ENCODE results near the gene PIGS.
"Not testable (repeated sequence)": the region's sequence is repeated elsewhere in the genome, so short reads cannot be mapped to it uniquely, and the experiment has no call there.

PIGS gene

DNA sequence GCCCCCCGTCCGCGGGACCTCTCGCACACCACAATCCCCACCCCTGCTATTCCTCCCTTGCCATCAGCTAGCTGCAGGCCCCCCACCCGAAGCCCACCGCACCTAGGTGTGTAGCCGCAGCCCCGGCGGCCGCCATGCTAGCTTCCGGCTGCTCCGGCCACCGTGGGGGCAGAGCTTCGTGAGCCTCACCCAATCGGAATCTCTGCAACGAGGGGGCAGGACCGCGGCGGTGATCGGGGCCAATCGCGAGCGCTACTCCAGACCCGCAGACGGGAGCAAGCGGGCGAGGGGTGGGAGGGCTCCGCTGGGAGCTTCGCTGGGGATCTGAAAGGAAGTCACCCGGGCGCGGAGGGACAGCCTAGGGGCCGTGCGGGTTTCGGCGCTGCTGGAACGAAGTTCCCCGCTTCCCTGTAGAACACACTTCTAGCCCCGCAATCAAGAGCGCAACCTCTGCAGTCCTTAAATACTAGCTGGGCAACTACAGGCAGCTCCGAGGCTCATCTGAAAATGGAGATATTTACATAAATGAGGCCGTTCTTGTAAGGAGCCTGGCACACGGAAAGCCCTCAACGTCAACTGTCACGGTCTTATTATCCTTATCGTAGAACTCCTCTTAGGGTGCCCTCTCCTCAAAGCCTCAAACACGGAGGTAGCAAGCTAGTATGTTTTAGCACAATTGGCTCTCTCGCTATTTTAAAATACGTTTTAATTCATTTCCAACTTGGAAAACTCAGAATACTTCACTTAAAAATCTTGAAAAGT, at the start of gene PIGS:
PIGS (minus strand) TSS at position 164 of the 762 bp plus-strand sequence; CDS start at position 136, 28 bp downstream.
- DNase-seq (ENCODE audit: low read depth): peak; percentile 80

DNA sequence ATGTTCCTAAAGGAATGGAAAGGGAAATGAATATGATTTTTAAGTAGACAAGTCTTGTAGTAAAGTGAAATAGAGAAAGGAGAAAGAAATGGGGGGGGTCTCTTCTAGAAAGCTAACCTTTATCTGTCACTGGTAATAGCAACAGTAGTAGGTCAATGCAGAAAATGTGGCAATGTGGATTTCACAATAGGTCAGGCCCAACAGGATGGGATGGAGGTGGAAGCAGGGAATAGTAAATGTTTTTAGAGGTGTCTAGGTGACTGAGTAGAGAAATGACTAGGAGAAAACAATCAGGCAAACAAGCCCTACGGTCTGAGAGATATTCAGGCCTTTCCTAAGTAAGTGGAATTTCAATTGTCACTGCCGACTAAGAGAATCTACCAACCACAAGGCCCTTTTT, 48.7 kb upstream of the PIGS start:
- DNase-seq (ENCODE audit: low read depth): no peak

DNA sequence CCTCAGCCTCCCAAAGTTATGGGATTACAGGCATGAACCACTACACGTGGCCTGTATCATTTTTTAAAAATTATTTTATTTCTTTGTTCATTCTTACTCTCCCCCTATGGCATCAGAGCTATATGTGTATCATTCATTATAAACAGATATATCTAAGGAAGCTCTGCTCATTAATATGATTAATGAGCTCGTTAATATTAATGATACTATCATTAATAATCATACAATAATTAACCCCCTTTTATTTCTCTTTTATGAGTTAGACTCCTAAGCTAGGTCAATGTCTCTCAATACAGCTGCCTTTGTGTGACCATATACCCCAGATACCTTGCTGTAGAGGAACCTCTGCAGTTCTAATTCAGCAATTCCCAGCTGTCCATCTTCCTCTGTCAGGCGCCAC, 47.1 kb upstream of the PIGS start:
- no peak for DNase-seq (ENCODE audit: low read depth)

DNA sequence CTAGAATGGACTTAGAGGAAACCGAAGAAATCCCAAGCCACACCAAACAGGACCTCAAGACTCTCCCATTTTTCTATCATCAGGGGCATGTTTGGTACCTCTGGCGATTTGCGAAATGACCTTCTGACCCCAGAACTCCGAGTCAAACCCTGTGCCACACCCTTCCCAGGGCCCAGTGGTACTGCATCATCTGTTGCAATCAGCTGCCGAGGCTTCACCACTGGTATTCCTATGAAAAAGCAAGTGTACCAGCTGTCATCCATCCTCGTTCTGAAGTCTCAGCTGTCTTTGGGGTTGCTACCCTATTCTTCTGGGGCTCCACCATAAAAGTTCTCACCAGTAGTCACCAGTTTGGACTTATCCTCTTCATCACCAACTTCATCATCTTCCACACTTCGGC, 45.0 kb upstream of the PIGS start:
- no peak for DNase-seq (ENCODE audit: low read depth)

DNA sequence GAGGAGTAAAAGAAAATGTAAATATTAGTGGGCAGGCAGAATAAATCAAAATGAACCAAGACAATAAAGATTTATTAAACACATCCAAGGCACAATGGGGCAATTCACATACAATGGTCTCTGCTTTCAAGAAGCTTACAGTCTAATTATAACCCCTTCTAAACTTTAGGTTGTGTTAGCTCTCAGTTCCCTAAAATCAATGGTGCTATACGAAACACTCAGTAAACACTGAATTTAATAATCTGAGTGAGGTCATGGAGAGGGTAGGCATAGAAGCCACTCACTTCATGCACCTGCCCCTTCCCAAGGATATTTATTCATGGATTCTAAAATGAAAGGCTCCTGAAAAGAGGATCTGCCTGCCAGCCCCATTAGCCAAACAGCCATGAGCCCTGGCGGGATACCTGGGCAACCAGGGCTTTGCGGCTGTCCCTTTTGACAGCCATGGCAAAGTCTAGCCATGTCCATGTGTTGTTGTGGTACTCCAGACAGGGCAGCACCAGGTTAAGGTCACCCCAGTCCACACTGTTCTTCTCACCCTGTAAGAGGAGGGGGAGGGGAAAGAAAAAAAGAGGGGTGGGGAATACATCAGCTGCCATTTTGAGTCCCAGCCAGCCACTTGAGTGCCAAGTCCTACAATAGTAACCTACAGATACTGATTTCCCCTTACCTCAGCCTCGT, 44.1 kb upstream of the PIGS start:
- no peak for DNase-seq (ENCODE audit: low read depth)

DNA sequence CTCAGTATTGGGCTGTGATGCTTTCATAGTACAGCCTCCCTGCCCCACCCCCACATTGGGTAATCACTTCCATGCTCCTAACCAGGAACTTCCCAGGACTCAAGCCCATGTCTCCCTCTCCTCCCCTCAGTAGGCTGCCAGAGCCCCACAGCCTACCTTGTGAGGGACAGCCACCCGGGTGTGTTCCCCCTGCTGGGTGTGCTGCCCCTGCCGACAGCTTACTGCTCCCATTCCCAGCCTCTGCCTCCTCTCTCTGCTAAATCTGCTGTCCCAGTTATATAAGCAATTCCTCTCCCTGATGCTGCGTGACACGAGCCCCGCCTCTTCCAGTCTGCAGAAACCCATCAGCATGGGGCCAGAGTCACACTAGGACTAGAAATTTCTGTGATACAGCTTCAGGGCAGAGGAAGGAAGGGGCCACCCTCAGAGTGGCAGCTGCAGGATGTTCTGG, 42.6 kb upstream of the PIGS start, which contains the start of gene RSKR:
RSKR (minus strand) TSS at position 255 of the 451 bp plus-strand sequence; CDS start at position 231, 24 bp downstream.
- no peak for DNase-seq (ENCODE audit: low read depth)

DNA sequence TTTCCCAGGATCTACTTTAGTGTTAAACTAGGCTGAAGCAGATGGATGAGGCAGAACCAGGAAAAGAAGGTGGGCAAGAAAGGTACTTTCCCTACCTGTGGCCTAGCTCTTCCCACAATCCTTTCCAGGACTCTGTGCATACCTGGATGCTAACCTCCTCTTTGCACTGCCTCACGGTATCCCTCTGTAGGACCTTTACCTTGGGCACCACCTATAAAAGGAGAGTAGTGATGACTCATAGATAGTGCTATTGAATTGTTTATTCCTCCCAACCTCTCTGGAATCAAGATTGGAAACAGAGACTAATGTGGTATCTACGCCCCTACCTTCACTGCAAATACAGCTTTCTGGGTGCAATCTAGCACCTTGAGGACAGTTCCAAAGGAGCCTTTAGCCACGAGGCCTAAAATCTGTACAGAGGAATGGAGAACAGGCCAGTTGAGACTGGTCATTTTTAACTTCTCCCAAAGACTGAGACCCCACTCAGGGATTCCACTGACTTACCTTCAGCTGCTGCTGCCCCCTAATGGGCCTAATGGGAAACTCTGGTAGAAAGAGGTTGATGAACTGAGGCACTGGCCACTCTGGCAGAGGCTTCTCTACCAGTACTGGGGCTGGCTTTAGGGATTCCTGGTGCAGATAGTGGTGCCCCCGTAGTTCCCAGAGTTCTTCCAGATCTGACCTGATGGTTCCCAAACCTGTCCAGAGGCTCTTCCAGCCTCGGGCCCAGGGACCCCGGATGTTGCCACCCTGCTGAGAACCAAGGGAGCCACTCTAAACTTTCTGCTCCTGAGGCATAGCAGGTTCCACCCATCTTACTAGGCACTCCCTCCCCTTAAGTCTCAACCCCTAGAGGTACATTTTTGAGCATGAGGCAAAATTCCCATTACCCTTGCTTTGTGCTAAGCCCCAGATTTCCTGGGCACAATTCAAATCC, 41.9 kb upstream of the PIGS start:
- peak; percentile 30 for DNase-seq (ENCODE audit: low read depth)

DNA sequence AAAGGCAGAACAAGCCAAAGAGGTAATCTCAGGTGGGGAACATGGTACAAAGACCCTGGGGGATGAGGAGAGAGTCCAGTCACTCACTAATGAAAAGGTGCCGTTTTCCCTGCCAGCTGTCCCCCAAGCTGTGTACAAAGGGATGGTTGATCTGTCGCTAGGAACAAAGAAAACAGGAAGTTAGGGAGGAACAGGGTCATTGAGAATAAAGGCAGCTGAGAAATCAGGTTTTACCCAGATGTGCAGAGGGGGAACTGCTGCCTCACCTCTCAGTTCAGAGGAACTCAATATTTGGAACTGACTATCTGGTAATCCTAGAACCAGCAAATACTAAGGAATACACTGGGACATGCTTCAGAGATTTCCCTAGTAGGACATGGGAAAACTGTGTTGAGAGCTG, 41.2 kb upstream of the PIGS start:
- no peak for DNase-seq (ENCODE audit: low read depth)

DNA sequence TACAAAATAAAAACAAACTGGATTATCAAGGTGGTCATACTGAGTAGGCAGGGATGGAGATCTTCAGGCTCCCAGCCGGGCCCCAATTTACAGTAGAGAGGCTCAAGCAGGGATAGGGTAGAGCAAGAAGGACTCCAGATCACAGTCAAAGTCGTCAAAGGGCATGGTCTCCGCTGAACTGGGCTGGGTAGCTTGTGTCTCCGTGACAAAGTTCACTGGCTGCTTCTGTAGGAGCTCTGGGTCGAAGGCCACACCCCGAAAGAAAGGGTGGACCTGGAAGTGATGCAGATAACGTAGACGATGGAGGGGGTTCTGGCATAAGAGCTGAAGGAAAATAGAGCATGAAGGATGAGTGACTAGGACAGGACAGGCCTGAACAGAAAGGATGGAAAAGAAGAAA, 39.1 kb upstream of the PIGS start:
- DNase-seq (ENCODE audit: low read depth): no peak

DNA sequence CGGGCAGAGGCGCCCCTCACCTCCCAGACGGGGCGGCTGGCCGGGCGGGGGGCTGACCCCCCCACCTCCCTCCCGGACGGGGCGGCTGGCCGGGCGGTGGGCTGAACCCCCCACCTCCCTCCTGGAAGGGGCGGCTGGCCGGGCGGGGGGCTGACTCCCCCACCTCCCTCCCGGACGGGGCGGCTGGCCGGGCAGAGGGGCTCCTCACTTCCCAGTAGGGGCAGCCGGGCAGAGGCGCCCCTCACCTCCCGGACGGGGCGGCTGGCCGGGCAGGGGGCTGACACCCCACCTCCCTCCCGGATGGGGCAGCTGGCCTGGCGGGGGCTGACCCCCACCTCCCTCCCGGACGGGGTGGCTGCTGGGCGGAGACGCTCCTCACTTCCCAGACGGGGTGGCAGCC, 32.7 kb upstream of the PIGS start:
- not testable (repeated sequence) for DNase-seq (ENCODE audit: low read depth)

DNA sequence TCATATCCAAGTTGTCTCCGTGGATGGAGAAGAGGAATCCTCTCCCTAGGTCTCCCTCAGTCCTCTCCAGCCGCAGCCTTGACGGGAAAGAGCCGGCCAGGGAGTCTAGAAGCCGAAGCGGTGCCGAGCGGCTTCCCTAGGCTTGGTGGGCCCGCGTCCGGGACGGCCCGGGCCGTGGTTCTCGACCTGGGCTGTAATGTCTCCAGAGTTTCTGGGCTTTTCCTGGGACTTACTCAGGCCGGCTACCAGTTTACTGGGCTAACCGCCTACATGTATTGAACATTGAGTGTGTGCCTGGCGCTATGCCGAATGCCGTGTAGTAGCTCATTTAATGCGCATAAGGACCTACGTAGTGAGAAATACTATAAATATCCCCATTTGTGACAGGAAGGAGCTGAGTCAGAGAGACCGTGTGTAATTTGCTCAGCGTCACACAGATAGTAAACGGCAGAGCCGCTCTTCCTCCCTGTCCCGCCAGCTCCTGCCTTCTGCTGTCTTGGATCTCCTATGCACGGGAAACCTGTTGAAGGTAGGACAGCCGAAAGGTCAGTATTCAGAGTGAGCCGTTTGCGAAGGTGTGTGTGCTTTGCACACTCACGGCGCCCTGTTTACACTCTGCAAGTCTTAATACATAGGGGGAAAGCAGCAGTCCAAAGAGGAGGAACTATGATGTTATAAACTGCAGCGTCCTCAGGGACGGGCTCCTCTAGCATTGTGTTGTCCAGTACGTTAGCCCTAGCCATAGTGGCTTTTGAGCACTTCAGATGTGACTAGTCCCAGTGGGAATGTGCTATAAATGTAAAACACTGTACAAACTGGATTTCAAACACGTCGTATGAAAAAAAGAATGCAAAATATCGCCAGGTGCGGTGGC, 28.2 kb upstream of the PIGS start:
- peak; percentile 49 for DNase-seq (ENCODE audit: low read depth)

DNA sequence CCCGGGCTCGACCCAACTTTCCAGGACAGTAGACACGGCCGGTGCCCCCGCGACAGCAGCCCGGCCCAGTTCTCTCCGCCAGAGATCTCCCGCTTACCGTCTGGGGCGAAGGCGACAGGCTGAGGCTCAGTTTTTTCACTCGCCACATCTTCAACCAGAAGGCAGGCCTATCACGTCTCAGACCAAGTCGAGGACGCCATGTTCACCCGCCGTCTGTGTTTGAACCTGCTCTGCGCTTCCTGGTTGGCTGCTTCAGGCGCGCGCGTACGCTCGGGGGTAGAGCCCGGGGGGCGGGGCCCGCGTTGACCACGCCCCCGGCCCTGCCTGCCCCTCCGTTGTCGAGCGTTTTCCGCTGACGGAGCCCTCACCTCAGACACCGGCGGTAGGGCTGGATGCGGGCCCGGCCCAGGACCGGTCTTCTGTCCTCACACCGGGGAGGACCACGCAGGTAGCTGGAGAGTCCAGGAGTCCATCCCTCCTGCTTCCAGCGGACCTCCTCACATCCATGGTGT, 27.5 kb upstream of the PIGS start, which contains the start of gene SPAG5:
SPAG5 (minus strand) TSS at position 227 of the 512 bp plus-strand sequence; CDS start at position 148, 79 bp downstream.
- peak; percentile 92 for DNase-seq (ENCODE audit: low read depth)

DNA sequence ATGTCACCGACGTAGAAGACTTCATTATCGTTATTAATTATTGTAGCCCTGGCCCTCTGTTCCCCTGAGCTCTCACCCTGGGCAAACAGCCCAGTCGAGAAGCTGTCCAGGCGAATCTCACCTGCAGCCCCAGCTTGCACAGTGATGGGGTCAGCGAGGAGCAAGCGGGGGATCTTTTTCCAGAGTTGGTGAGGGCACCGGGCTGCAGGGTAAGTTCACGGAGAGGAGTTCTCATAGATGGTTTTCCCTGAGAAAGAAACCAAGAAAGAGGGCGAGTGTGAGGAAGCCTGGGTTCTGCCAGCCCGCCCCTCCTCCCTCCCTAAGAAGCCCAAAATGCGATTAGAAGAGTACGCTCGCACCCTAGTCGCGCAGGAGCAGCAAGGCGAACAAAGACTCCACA, 27.1 kb upstream of the PIGS start:
- no peak for DNase-seq (ENCODE audit: low read depth)

DNA sequence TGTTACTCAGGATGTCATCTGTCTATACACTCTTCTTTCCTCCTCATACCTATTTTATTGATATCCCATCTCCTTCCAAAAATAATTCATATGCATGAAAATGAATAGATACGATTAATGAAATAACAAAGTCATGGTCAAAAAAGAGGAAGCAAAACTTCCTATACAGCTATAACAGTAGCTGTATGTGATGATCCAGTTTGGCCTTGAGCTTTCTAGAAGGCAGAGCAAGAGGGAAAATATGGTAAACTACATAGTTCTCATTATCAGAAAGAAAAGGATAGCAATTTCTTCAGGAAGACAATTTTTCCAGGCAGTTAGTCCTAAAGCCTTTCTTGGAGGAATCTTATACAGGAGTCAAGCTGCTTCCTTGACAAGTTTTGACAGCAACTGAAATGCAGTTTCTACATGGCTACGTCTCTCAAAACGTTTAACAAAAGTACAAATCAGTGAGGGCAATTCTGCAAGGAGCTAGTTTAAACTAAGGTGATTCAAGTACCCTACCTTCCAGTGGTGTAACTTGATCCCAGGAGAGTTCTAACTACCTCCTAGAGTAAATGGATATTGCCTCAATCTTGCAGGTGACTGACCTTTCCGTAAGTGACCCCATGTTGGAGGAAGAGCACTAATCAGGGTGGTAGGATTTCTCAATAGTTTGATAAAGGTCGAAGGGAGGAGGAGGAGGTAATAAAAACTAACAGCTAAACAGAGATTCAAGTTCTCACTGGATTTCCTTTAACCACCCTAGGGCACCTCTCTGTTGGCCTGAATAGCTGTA, 26.5 kb upstream of the PIGS start:
- no peak for DNase-seq (ENCODE audit: low read depth)

DNA sequence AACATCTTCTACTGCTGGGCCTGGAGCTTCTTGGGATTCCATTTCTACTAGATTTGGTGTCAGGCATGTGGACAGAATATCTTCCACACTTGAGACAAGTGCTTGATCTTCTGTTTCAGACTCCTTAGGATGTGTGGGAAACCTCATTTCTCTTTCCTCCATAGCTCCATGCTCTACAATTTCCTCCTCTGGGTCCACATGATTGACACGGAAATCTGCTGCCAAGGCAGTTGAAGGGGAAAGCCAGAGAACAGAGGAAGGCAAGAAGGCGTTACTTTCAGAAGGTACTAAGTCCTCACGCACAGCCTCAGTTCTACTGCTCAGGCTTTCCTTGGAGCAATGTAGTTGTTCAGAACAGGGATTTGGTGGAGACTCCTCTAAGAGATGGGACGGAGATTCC, 20.9 kb upstream of the PIGS start:
- no peak for DNase-seq (ENCODE audit: low read depth)

DNA sequence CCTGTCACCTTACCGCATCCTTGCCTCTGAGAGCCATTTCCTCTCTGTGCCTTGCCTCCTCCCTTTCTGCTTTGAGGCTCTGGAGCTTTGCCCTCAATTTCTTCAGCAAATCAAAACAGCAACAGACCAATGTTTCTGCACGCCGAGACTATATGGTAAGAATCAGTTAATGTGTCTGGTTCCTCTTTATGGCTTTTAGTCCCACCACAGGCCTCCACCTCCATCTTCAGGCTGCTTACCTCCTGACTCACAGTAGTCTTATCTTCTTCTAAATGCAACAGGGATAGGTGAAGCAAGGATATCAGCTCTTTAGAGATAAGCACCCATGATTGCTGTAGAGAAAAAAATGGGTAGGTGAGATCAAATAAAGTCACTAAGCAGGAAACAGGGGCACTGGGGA, 14.5 kb upstream of the PIGS start:
- no peak for DNase-seq (ENCODE audit: low read depth)

DNA sequence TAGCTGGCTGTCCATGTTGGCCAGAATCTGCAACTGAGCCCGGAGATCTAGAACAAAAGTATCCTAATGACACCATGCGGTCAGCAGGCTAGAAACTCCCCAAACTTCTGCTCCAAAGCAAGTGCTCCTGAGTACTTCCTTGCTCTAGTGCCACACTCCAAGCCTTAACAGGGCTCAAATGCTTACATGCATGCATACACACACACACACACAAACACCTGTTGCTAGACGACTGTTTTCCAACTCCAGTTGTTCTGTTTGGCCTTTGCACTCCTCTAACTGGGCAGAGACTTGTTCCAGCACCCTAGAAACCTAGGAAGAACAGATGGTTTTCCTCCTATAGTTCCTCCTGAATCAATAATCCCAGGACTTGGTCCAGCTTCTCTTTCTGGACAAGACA, 13.1 kb upstream of the PIGS start:
- DNase-seq (ENCODE audit: low read depth): no peak

DNA sequence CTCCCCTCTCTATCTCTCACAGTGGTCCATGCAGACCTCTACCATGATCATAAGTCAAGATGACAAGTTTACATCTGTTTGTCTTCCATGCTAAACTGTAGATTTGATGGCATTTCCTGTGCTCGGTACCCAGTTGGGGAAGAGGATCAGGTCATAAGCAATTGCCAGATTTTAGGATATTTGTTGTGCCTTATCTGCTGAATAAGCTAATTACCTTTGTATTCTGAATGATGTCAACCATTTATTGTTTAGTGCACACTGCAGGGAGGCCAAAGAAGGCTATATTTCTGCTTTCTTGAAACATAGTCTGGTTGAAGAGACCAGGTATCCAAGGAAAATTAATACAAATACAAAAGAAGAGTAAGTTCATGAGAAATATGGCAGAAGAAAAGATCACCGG, 11.2 kb upstream of the PIGS start:
- no peak for DNase-seq (ENCODE audit: low read depth)

DNA sequence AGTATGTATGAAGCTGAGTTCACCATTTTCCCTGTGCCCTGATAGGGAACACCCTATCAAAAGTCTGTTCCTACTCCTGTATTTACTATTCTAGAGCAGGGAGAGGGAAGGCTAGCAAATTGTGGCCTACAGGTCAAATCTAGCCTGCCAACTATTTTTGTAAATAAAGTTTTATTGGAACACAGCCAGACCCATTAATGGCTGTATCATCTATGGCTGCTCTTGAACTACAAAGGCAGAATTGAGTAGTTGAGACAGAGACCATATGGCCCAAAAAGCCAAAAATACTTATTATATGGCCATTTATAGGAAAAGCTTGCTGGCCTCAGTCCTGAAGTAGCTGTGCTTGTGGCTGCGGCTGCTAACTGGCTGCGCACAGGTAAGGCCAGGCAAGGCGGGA, 9.6 kb upstream of the PIGS start:
- no peak for DNase-seq (ENCODE audit: low read depth)

DNA sequence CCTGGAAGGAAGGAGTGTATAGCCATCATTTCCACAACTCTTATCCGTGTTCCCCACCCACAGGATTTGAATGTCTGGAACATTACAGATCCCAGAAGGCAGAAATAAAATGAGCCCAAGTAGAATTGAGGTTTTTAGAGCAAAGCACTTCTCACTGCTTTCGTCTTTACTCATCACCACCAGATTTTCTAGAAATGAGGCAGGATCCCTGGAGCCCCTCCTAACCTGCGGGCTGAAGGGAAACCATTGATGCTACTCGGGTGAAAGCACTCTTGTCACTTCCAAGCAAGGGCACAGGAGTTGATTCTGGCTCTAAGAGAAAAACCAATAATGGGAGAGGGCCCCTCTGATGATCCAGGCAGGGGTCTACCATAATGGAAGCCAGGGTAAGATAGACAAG, 8.2 kb upstream of the PIGS start:
- DNase-seq (ENCODE audit: low read depth): no peak

Data from activated T-cell treated with anti-CD3 and anti-CD28 coated beads for 1 hour (primary cell).